NAMALWA (cell line): ENCODE data around the gene KPNA1.
"Not testable (repeated sequence)": the region's sequence is repeated elsewhere in the genome, so short reads cannot be mapped to it uniquely, and the experiment has no call there.

Experiments
- DNase-seq: peaks from one replicate; pipeline ENCODE4 v3.0.0-alpha.2; 2015; ENCODE audit warnings: low spot score

Gene KPNA1

DNA sequence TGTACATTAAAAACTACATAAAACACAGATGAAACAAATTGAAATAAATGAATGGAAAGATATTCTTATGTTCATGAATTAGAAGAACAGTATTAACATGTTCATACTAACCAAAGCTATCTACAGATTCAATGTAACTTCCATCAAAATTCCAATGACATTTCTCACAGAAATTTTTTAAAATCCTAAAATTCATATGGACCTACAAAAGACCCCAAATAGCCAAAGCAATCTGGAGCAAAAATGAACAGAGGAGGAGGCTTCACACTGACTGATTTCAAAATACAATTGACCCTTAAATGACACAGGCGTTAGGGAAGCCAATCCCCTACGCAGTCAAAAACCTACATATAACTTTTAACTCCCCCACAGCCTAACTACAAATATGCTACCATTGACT is 39.4 kb downstream of the KPNA1 start:
- no peak for DNase-seq

- no peak for DNase-seq
Observed at GRCh38 chr3:122469659-122470058, 45.1 kb downstream of the KPNA1 start.

DNA sequence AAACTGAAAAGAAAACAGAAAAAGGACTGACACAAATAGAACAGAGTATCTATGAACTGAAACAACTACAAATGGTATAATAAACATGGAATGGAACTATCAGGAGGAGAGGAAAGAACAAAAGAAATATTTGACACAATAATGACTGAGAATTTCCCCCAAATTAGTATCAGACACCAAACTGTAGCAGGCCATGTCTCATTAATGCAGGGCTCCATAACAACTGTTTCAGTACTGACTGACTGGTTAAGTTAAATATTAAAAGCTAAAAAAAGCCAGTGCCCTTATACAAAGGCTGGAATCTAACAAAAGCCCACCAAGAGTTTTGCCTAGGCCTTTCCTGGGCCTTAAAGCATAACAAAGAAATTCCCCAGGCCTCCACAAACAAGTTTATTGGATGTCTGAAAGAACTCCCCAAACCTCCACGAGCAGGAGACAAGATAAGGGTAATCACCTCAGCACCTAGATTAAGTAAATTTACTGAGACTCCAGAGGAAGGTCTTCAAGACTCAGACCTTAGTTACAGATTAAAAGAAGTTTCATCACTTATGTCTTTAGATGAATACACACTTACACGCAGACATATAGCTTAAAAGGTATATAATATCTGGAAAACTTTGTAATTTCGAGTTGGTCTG is 45.7 kb downstream of the KPNA1 start:
- DNase-seq, result no peak

- DNase-seq, result no peak
Observed at GRCh38 chr3:122466701-122467240, 48.0 kb downstream of the KPNA1 start.

- DNase-seq, result no peak
Observed at GRCh38 chr3:122464659-122465058, 50.1 kb downstream of the KPNA1 start.

DNA sequence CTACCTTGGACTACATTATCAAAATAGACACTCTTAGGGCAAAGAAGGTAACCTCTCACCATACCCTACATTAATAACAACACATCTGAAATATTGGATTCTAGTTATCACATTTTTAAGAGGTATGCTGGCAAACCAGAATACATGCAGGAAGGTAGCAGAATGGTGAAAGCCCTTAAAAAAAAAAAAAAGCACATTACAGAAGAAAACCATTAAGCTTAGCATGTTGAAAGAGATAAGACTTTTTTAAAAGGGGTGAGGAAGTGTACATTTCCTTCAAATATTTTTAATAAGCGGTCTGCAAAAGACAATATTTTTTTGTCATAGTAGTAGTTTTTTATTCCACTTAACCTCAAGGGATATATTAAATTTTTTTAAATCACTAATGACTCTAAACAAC is 52.3 kb downstream of the KPNA1 start:
- no peak for DNase-seq

- DNase-seq, result no peak
Observed at GRCh38 chr3:122461806-122462205, 52.9 kb downstream of the KPNA1 start.

GRCh38 chr3:122458992-122459391 is 55.7 kb downstream of the KPNA1 start:
- peak; percentile 26 for DNase-seq

DNA sequence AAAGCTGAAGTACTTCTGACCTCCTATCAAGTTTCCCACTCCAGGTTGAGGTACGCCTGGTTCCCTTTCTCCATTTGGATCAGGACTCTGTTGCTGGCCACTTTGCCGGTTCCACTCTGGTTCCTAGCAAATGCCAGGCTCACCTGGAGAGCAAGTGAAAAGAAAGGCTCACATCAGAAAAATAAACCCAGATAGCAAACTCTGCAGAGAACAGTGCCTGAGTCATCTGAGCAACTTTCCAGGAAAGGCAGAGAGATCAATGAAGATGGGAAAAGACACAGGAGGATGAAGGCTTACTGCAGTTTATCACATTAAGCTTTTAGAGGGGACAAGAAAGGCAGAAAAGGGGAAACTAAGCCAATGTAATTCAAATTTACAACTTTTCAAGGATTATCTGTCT is 57.0 kb downstream of the KPNA1 start:
- DNase-seq, result no peak

GRCh38 chr3:122456074-122456473 is 58.7 kb downstream of the KPNA1 start:
- DNase-seq, result no peak

DNA sequence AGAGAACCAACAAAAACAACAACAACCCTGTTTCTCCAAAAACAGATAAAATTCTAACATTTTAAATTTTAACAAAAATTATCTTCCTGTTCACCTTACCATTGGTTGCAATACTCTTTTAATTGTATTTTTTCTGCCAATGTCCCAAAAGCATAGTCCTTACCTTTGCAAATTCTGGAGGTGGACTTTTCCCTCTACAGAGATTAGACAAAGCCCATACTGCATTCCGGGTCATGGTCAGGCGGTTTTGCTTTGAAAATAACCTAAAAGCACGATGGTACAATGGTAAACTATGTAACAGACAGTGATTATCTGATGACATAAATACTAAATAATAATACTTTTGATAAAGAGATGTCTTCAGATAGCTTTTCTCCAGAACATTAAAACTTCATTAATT is 63.4 kb downstream of the KPNA1 start:
- no peak for DNase-seq

- DNase-seq, result not testable (repeated sequence)
Observed at GRCh38 chr3:122448218-122448617, 66.5 kb downstream of the KPNA1 start.

- DNase-seq, result not testable (repeated sequence)
Observed at GRCh38 chr3:122444491-122444887, 70.2 kb downstream of the KPNA1 start.

- not testable (repeated sequence) for DNase-seq
Observed at GRCh38 chr3:122443762-122444490, 70.8 kb downstream of the KPNA1 start.

DNA sequence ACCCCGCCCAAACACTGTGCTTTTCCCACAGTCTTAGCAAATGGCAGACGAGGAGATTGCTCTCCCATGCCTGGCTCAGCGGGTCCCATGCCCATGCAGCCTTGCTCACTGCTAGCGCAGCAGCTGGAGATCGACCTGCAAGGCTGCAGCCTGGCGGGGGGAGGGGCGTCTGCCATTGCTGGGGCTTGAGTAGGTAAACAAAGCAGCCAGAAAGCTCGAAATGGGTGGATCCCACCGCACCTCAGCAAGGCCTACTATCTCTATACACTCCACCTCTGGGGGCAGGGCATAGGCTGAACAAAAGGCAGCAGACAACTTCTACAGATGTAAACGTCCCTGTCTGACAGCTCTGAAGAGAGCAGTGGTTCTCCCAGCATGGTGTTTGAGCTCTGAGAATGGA is 71.6 kb downstream of the KPNA1 start:
- DNase-seq, result no peak

DNA sequence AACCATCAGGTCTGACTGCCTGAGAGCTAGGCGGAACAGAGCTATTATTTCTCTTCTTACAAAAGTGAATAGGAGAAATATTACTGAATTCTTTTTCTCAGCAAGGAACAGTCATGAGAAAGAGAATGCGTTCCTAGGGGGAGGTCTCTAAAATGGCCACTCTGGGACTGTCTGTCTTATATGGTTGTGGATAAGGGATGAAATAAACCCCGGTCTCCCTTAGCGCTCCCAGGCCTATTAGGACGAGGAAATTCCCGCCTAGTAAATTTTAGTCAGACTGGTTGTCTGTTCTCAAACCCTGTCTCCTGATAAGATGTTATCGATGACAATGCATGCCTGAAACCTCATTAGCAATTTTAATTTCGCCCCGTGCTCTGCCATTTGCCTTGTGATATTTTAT is 78.8 kb downstream of the KPNA1 start:
- no peak for DNase-seq

DNA sequence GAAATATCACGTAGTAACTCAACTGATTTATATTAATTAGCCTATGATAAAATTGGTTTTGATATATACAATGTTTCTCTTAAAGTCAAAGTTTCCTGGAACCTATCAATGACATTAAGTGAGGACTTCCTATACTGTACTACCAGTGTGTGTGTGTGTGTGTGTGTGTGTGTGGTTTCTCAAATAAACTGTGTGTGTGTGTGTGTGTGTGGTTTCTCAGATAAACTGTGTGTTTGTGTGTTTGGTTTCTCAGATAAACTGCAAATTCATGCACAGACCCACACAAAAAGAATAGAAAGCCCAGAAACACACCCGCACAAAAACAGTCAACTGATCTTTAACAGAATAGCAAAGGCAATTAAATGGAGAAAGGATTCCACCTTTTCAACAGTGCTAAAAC is 84.4 kb downstream of the KPNA1 start:
- DNase-seq, result no peak

DNA sequence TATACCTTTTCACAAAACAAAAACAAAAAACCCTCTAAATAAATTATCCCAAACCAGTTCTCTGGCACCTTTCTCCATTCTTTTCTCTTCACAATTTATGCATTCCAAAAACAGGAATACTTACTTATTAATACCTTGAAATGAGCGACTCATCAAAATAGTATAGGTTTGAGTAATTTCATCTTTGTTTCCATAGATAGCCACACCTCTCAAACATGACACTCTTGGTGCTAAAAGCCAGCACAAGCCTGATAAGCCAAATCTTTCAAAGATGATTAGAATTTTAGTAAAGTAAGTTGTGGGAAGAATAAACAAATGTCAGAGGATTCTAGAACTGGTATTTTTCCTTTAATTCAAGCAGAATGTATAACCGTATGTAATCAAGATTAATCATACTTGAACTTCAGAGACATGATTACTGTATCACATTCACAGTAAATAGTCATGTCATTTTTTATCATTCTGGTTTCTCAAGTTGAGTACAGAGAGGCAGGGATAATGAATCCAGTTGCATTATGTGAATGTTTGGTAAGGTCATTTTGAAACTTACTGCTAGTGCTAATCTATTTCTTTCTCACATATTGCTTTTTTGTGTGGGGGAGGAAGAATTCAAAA is 86.8 kb downstream of the KPNA1 start:
- no peak for DNase-seq

DNA sequence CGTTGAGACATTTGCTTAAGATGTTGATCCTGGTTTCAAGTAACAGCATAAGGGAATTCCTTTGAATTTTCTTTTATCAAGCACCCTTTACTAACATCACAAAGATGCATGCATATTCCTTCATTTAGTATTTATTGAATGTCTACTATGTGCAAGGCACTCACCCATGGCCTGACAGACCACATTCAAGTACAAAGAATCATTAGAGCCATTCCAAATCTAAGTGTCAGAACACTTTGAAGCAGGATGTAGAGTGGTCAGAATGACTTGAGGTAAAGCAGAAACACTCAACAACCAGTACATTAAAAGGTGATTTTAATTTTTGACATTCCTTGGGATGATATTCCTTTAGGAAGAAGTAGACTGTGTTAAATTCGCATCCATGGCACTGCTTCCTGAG is 92.9 kb downstream of the KPNA1 start:
- DNase-seq, result no peak

GRCh38 chr3:122421101-122421500 is 93.6 kb downstream of the KPNA1 start:
- DNase-seq, result no peak

- DNase-seq, result no peak
Observed at GRCh38 chr3:122416966-122417365, 97.8 kb downstream of the KPNA1 start.

GRCh38 chr3:122415762-122416654 is 98.7 kb downstream of the KPNA1 start, which contains the start of gene WDR5B:
WDR5B (minus strand) TSS chr3:122416062; CDS start chr3:122415528, 534 bp downstream.
- peak; percentile 99 for DNase-seq
